HepG2 (cell line): ENCODE measurements around the gene ISLR. TPM values are rescaled to one million over a fixed set of nuclear protein-coding genes. Genes with fewer than 3 reads are reported as not detected.
"Not testable (repeated sequence)": the region's sequence is repeated elsewhere in the genome, so short reads cannot be mapped to it uniquely, and the experiment has no call there.

Experiments used
- ATAC-seq: fragments of 200-7000 bp; cut with Tn5 transposase; 3 replicates; pipeline ENCODE4 v1.9.1; 2020; ENCODE audit warnings: mild to moderate bottlenecking, moderate library complexity
- BruUV-seq: library from RNA; stranded (reverse); fragments of 400-500 nt; replicated peaks from 2 replicates; lab custom pipeline; 2021; lab: Mats Ljungman, UMichigan
- CTCF ChIA-PET: fragments of 300-600 bp; formaldehyde crosslinking; extraction: SDS; loops from one replicate; lab custom pipeline; 2021; ENCODE audit warnings: low total read pairs, inconsistent platforms, low intra/inter-chr PET ratio; lab: Yijun Ruan, JAX
- POLR2A ChIA-PET: fragments of 350-600 bp; sonication (Branson Sonifier 250); formaldehyde crosslinking; loops from one replicate; lab custom pipeline; 2020; ENCODE audit warnings: antibody characterized with exemption, inconsistent platforms; lab: Yijun Ruan, JAX
- DNase-seq: peaks from one replicate; pipeline ENCODE4 v3.0.0-alpha.2; 2015; ENCODE audit warnings: low spot score
- FAIRE-seq: peaks from 3 replicates; lab custom pipeline; 2011; peaks lifted over from hg19 to GRCh38; lab: Jason Lieb, UNC
- H2AFZ ChIP-seq: one replicate; pipeline ENCODE4 v1.6.1; 2011; ENCODE audit warnings: low read length, inconsistent platforms
- H3K27ac ChIP-seq: fragments of 300-600 bp; 3 replicates; pipeline ENCODE4 v1.8.0; 2011; ENCODE audit warnings: mixed run types, mild to moderate bottlenecking, mixed read lengths, low read length, inconsistent platforms; ENCODE audit not compliant: insufficient read depth; ENCODE audit errors: extremely low read length
- H3K27me3 ChIP-seq, 2 experiments: fragments of 200-600 bp in 1 of 2; 2 replicates in 1 of 2; 3 replicates in 1 of 2; pipeline versions ENCODE4 v1.6.0 to v1.8.0; 2011; ENCODE audit warnings: low read length in 2 of 2, mild to moderate bottlenecking in 2 of 2, moderate library complexity in 2 of 2, inconsistent platforms in 1 of 2; ENCODE audit not compliant: insufficient read depth in 2 of 2, control insufficient read depth in 1 of 2
- H3K36me3 ChIP-seq, 2 experiments: fragments of 200-600 bp in 1 of 2; replicated peaks in 1 of 2; 2 replicates in 1 of 2; 3 replicates in 1 of 2; pipeline versions ENCODE4 v1.5.1 to v1.8.0; 2011; ENCODE audit warnings: low read length in 2 of 2, inconsistent platforms in 1 of 2; ENCODE audit not compliant: insufficient read depth in 2 of 2, control insufficient read depth in 1 of 2
- H3K4me1 ChIP-seq: 2 replicates; pipeline ENCODE4 v1.5.1; 2012; ENCODE audit warnings: low read length, inconsistent platforms; ENCODE audit not compliant: insufficient read depth
- H3K4me2 ChIP-seq: 2 replicates; pipeline ENCODE4 v1.6.0; 2011; ENCODE audit warnings: low read depth, low read length, inconsistent platforms
- H3K4me3 ChIP-seq, 3 experiments: fragments of 200-600 bp in 1 of 3; sonication (generic), shearing (Covaris generic) in 1 of 3; replicated peaks in 1 of 3; 2 replicates each; pipeline ENCODE4 v1.5.1; 2011 to 2016; ENCODE audit warnings: low read length in 3 of 3, inconsistent platforms in 2 of 3, low read depth in 2 of 3, mild to moderate bottlenecking in 2 of 3, control low read depth in 1 of 3, mixed read lengths in 1 of 3; ENCODE audit not compliant: insufficient read depth in 1 of 3
- H3K79me2 ChIP-seq: one replicate; pipeline ENCODE4 v1.6.1; 2011; ENCODE audit warnings: low read length, inconsistent platforms; ENCODE audit not compliant: insufficient read depth
- H3K9ac ChIP-seq: 2 replicates; pipeline ENCODE4 v1.6.0; 2011; ENCODE audit warnings: mild to moderate bottlenecking, low read depth, low read length, inconsistent platforms; ENCODE audit not compliant: insufficient read depth
- H3K9me3 ChIP-seq: 2 replicates; pipeline ENCODE4 v1.5.1; 2012; ENCODE audit warnings: mild to moderate bottlenecking, low read length
- H4K20me1 ChIP-seq: 2 replicates; pipeline ENCODE4 v1.6.0; 2011; ENCODE audit warnings: inconsistent platforms, mild to moderate bottlenecking, low read length, moderate library complexity; ENCODE audit not compliant: insufficient read depth
- ZBTB38 ChIP-seq: sonication (generic); formaldehyde crosslinking; IDR thresholded peaks from 2 replicates; pipeline ENCODE4 v1.5.1; 2020; ENCODE audit warnings: mild to moderate bottlenecking, missing genetic modification reagents
- ZFP37 ChIP-seq: sonication (generic); formaldehyde crosslinking; IDR thresholded peaks from 2 replicates; pipeline ENCODE4 v1.4.0; 2020; ENCODE audit warnings: missing genetic modification reagents, borderline replicate concordance
- WGBS: methylation state at CpG from one replicate; pipeline ENCODE4 v1.1.6; 2017; ENCODE audit warnings: low lambda C conversion rate; 5-methylcytosine and 5-hydroxymethylcytosine counted together
- in situ Hi-C: cut with HindIII; loops from 2 replicates; pipeline ENCODE4 v1.10.0; 2017; ENCODE audit warnings: low pct_unique_long_range_greater_than_20kb; ENCODE audit not compliant: extremely low pct_ligation_motif_present
- intact Hi-C: fragments of 100-400 bp; cut with micrococcal nuclease; formaldehyde crosslinking; loops from one replicate; pipeline ENCODE4 v1.10.0; 2022; ENCODE audit not compliant: unreplicated experiment
- polyA plus RNA-seq, 8 experiments: library from polyadenylated mRNA; depleted of rRNA in 3 of 8; stranded (reverse) in 7 of 8; unstranded in 1 of 8; fragments of >200 nt; fragmentation: Illumina TruSeq in 4 of 8; extraction: Trizol in 4 of 8; gene quantifications; 2 replicates each; pipeline versions ENCODE4 v1.2.1 to v1.2.3, GENCODE V29; 2011 to 2016; ENCODE audit warnings: low read depth in 4 of 8, missing spikeins in 1 of 8, mixed read lengths in 1 of 8; ENCODE audit not compliant: insufficient read depth in 1 of 8
- total RNA-seq, 5 experiments: library from RNA; depleted of rRNA; stranded (reverse); fragments of >200 nt; fragmentation: Illumina TruSeq; extraction: Trizol; gene quantifications; 2 replicates each; pipeline ENCODE4 v1.2.3, GENCODE V29; 2016; ENCODE audit warnings: low read depth in 1 of 5

ISLR gene
- total and polyA plus RNA-seq, 2 of the 13 experiments (the other 11 are each of a cell fraction or from before 2014, with no cell fraction given) = not detected

GRCh38 chr15:74159773-74160172, 13.7 kb upstream of the ISLR start (continued):
- no peak for TF ChIP-seq ZFP37 (CRISPR knock-in tag)
- TF ChIP-seq ZBTB38 (CRISPR knock-in tag) = no peak

- H3K4me1 ChIP-seq, H3K4me2 ChIP-seq, H4K20me1 ChIP-seq, POLR2A ChIA-PET, H2AFZ ChIP-seq, CTCF ChIA-PET, H3K79me2 ChIP-seq, H3K4me3 ChIP-seq, DNase-seq, H3K27ac ChIP-seq, H3K9me3 ChIP-seq, ATAC-seq, in situ Hi-C loops, intact Hi-C loops, FAIRE-seq, H3K36me3 ChIP-seq, H3K9ac ChIP-seq, H3K27me3 ChIP-seq, BruUV-seq: not testable (repeated sequence)
- 0% methylated on average over 3 of the region's 3 CpGs for WGBS
Measured at GRCh38 chr15:74160390-74160789, 13.1 kb upstream of the ISLR start.

- CTCF ChIA-PET, FAIRE-seq, H3K9me3 ChIP-seq, BruUV-seq, H3K79me2 ChIP-seq, H4K20me1 ChIP-seq, POLR2A ChIA-PET, in situ Hi-C loops, H3K4me3 ChIP-seq, DNase-seq, H2AFZ ChIP-seq, intact Hi-C loops, H3K4me1 ChIP-seq, H3K4me2 ChIP-seq, H3K36me3 ChIP-seq, ATAC-seq, H3K27ac ChIP-seq, H3K9ac ChIP-seq, H3K27me3 ChIP-seq: not testable (repeated sequence)
- WGBS = 39% methylated on average over 3 of the region's 3 CpGs
Measured at GRCh38 chr15:74162195-74162536, 11.3 kb upstream of the ISLR start.
